GM06990 (cell line): ENCODE results near the gene USP47.

ENCODE experiments used
- DNase-seq: peaks from one replicate; pipeline ENCODE4 v3.0.0-alpha.2; 2011; ENCODE audit not compliant: insufficient read length; ENCODE audit errors: extremely low read depth
- H3K27me3 ChIP-seq: replicated peaks from 2 replicates; pipeline ENCODE4 v1.6.0; 2011; ENCODE audit warnings: low read length; ENCODE audit not compliant: control insufficient read depth, insufficient read depth
- H3K36me3 ChIP-seq: 2 replicates; pipeline ENCODE4 v1.5.1; 2011; ENCODE audit warnings: low read length; ENCODE audit not compliant: control insufficient read depth, insufficient read depth
- H3K4me3 ChIP-seq: replicated peaks from 2 replicates; pipeline ENCODE4 v1.5.1; 2011; ENCODE audit warnings: low read depth, mild to moderate bottlenecking, control low read depth, low read length
- TF ChIP-seq, protein P1 (sequence below): IDR thresholded peaks from 2 replicates; pipeline ENCODE4 v1.5.1; 2011; ENCODE audit warnings: low read length, control low read depth, mild to moderate bottlenecking, inconsistent platforms; ENCODE audit not compliant: insufficient read depth, poor library complexity, severe bottlenecking

The USP47 gene

DNA sequence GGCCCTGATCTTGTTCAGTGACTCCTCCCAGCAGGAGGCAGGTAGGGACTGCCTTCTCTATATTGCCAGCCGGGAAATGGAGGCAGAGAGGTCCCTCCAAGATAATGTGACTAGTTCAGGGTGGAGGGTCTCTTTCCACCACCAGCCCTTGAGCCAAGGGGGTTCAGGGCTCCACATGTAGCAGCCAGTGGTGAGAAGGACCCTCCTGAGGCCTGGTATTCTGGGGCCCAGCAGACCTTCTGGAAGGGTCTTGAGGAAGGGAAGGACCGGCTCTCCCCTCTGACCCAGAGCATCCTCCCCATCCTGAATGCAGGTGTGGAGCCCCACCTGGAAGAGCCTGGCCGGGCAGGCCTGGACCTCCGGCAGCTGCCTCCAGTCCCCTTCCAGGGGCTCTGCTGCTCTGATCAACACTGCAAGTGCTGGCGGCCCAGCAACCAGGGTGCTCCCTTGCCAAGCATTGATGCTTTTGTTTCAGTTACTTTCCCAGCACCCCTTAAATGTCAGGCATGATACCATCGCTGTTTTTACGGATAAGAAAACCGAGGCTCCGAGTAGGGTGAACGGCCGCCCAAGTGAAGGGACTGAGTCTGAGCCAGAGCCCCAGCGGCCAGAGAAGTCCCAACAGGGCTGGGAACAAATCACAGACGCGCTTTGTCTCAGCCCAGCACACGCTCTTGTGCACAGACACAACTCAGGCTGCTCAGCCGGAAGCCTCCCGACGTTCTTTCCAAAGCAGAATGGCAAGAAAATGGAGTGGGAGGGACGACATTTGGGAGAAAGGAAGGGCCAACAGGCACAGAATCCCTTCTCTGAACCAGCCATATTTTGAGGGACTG lies 127.8 kb downstream of the USP47 start:
- TF ChIP-seq, protein P1, sequence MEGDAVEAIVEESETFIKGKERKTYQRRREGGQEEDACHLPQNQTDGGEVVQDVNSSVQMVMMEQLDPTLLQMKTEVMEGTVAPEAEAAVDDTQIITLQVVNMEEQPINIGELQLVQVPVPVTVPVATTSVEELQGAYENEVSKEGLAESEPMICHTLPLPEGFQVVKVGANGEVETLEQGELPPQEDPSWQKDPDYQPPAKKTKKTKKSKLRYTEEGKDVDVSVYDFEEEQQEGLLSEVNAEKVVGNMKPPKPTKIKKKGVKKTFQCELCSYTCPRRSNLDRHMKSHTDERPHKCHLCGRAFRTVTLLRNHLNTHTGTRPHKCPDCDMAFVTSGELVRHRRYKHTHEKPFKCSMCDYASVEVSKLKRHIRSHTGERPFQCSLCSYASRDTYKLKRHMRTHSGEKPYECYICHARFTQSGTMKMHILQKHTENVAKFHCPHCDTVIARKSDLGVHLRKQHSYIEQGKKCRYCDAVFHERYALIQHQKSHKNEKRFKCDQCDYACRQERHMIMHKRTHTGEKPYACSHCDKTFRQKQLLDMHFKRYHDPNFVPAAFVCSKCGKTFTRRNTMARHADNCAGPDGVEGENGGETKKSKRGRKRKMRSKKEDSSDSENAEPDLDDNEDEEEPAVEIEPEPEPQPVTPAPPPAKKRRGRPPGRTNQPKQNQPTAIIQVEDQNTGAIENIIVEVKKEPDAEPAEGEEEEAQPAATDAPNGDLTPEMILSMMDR = no peak
- no peaks in the 10 kb centered on the region for H3K36me3 ChIP-seq

DNA sequence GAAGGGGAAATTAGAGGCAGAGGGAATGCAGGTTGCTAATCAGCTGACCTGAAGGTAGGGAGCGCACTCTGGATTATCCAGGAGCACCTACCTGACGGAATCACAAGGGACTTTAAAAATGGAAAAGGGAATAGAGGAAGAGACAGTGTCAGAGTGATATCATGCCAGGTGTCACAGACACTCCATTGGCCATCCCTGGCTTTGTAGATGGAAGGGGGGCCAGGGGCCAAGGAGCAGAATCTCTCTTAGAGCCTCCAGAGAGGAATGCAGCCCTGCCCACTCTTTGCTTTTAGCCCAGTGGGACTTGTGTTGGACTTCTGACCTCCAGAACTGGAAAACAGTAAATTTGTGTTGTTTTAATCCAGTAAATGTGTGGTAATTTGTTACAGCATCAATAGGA lies 128.8 kb downstream of the USP47 start:
- H3K4me3 ChIP-seq = no peak overlapping the region
- no peak for DNase-seq
- TF ChIP-seq, protein P1 = no peak
- no peaks in the 10 kb centered on the region for H3K36me3 ChIP-seq
- peaks cover 1% of the 10 kb centered on the region for H3K27me3 ChIP-seq

More for the DNA sequence above, 127.8 kb downstream of the USP47 start:
- H3K4me3 ChIP-seq = no peak overlapping the region
- H3K27me3 ChIP-seq = peaks cover 1% of the 10 kb centered on the region
- DNase-seq = no peak

DNA sequence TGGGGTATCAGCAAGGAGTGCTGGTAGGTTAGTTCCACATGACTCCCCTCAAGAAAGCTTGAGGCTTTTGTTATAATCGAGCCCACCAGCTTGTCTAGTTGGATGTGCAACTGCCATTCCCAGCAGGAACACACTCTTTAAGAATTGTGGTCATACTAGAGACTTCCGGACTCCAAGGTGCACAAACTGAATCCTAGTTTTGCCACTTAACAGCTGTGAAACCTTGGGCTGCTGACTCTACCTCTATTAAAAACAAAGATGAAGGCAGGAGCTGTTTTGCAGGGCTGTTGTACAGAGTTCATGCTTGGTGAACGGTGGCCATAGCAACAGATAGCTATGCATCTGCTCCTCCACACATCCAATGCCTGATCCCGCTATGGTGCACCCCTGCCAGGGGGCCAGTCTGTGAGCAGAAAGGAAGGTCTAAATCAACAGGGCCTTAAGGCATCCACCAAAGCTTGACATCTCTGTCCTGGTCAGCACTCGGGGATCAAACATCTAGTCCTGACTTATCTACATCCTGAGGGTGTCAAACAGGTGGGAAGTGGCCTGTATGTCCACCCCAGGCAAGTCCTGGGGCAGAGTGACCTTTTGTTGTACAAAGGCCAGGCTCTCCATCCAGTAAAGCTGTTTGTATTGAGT lies 130.3 kb downstream of the USP47 start:
- Histone ChIP-seq H3K36me3 (no peaks in the 10 kb centered on the region), H3K4me3 (no peak overlapping the region), H3K27me3 (peaks cover 1% of the 10 kb centered on the region)
- no peak for DNase-seq
- TF ChIP-seq, protein P1 = no peak

DNA sequence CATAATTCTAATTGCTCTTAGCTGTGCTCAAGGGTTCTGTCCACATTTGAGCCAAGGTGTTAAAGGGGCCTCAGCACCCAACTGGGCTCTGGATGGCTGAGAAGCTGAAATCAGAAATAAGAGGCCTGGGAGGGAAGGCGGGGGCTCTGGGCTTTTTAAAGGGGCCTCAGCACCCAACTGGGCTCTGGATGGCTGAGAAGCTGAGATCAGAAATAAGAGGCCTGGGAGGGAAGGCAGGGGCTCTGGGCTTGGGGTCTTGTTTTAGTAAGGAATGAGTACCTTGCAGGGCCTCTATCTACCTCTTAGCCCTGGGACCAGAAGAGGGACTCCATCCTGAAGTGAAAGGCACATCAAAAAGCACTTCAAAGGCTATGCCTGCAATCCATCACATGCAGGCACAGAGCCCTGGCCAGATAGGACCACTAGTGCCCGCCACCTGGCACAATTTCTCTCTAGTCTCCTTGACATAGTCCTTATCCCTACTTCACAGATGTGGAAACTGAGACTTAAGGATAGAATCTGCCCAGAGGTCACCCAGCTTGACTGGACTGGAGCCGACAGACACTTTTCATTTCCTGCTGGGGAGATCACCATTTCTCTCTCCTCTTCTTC lies 131.1 kb downstream of the USP47 start:
- DNase-seq = no peak
- TF ChIP-seq, protein P1 = no peak
- H3K36me3 ChIP-seq = no peaks in the 10 kb centered on the region
- H3K27me3 ChIP-seq = peaks cover 1% of the 10 kb centered on the region
- H3K4me3 ChIP-seq = no peak overlapping the region

DNA sequence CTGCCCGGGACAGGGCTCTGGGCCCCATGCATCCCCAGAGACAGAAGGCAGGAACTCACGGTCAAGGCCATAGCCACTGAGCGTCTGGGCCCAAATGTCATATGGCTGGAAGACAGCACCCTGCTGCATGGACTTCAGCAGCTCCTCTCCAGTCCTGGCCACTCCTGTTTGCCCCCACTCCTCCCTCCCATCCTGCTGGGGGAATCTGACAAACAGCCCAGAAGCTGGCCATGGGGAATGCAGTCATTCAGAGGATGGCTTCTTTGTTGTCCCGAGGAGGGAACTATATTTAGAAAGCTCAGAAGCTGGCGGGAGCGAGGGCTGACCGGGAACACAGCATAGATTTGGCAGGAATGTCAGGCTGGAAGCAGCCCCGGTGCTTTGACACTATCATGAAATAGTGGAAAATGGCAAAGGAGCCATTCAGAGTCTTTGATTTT lies 131.6 kb downstream of the USP47 start:
- Histone ChIP-seq H3K27me3 (peaks cover 1% of the 10 kb centered on the region), H3K4me3 (no peak overlapping the region), H3K36me3 (no peaks in the 10 kb centered on the region)
- no peak for DNase-seq
- TF ChIP-seq, protein P1 = no peak
